SK-MEL-5 (cell line): Measurements from ENCODE around the gene GXYLT2. TPM values are rescaled to one million over a fixed set of nuclear protein-coding genes. Genes with fewer than 3 reads are reported as not detected.
"Not testable (repeated sequence)": the region's sequence is repeated elsewhere in the genome, so short reads cannot be mapped to it uniquely, and the experiment has no call there.

ENCODE experiments used
- DNase-seq: peaks from one replicate; pipeline ENCODE4 v3.0.0-alpha.2; 2016; ENCODE audit warnings: low read depth, low spot score
- in situ Hi-C: cut with HindIII; loops from 2 replicates; pipeline ENCODE4 v1.10.0; 2016; ENCODE audit warnings: low sequenced_read_pairs, high pct_unique_total_duplicates, low pct_unique_long_range_greater_than_20kb
- total RNA-seq: library from RNA; depleted of rRNA; stranded (reverse); fragments of >200 nt; shearing (Covaris generic); gene quantifications from 2 replicates; pipeline ENCODE4 v1.2.3, GENCODE V29; 2014

The GXYLT2 gene
- total RNA-seq, 1 experiment from 2014 or later: 27.2 TPM

DNA sequence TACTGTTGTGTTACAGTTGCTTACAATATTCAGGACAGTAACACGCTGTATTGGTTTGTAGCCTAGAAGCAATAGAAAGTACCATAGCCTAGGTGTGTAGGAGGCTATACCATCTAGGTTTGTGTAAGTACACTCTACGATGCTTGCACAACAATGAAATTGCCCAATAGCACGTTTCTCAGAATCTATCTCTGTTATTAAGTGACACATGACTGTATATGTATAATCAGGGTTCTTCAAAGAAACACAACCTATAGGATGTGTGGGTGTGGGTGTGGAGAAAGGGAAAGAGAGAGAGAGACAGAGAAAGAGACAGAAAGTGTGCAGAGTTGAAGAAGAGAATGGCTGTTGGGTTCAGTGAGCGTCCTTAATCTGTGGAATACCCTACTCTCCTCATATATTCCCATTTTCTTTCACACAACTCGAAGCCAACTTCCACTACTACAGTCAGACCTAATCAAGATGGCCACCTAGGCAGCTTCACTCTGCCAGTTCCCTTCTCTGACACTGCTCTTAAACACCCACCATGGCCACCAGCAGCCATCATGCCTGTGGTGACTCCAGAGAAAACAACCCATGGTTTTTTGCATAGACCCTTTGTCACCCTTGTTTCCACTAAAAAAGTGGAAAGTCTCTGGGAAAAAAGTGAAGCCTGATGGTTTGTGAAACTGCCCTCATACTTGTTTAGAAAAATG is 103.0 kb downstream of the GXYLT2 start:
- in situ Hi-C loops: no loop called here
- DNase-seq: no peak

DNA sequence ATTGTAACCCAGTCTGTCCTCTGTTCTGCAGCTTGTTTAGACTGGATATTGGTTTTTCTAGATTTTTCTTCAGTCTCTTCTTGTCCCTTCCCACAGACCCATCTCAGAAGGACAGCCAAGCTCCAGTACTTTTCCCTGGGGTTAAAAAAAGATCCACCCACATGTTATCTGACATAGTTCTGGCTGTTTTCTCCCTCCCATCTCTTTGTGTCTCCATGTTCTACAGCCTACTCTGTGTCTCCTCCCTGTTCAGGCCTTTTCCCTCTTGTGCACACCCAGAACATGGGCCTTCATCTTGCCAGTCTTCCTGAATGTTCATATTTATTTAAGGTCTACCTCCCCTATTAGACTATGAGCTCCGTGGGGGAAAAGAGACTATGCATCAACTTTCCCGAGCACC is 103.7 kb downstream of the GXYLT2 start:
- DNase-seq: no peak
- in situ Hi-C loops: no loop called here

DNA sequence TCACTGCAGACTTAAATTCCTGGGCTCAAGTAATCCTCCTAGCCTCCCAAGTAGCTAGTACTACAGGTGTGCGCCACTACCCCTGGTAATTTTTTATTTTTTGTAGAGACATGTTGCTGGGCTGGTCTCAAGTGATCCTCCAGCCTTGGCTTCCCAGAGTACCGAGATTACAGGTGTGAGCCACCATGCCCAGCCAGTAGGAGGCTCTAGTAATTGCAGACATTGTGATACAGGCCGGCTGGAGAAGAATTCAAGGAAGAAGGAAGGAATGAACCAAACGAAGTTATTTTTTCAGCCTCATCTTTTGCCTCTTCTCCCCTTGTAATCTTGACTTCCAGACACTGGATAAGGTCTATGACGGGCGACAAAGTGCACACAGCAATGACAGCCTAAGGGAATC is 105.5 kb downstream of the GXYLT2 start:
- in situ Hi-C loops: no loop called here
- DNase-seq: no peak

DNA sequence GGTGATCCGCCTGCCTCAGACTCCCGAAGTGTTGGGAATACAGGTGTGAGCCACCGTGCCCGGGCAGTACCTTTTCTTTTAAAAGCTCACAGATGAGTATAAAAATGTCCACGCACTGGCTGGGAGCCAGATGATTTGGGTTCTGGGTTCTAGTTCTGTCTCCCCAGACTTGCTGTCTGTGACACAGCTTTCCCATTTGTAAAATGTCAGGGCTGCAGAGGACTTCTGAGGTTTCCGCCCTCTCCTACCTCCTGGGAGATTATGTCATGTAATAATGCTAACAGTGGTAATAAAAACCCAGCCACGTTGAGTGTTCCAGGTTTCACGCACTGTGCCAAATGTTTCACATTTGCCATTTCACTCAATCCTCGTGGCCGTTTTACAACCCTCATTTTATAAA is 107.5 kb downstream of the GXYLT2 start:
- in situ Hi-C loops: no loop called here
- no peak for DNase-seq

DNA sequence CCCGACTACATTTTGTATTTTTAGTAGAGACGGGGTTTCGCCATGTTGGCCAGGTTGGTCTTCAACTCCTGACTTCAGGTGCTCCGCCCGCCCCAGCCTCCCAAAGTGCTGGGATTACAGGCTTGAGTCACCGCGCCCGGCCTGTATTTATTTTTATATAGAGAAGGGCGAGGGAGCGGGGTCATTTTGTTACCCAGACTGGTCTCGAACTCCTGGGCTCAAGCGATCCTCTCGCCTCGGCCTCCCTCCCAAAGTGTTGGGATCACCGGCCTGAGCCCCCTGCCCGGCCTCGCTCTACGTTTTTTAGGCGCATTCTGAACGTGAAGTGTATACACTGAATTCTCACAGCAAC is 108.3 kb downstream of the GXYLT2 start:
- DNase-seq: no peak
- in situ Hi-C loops: no loop called here

DNA sequence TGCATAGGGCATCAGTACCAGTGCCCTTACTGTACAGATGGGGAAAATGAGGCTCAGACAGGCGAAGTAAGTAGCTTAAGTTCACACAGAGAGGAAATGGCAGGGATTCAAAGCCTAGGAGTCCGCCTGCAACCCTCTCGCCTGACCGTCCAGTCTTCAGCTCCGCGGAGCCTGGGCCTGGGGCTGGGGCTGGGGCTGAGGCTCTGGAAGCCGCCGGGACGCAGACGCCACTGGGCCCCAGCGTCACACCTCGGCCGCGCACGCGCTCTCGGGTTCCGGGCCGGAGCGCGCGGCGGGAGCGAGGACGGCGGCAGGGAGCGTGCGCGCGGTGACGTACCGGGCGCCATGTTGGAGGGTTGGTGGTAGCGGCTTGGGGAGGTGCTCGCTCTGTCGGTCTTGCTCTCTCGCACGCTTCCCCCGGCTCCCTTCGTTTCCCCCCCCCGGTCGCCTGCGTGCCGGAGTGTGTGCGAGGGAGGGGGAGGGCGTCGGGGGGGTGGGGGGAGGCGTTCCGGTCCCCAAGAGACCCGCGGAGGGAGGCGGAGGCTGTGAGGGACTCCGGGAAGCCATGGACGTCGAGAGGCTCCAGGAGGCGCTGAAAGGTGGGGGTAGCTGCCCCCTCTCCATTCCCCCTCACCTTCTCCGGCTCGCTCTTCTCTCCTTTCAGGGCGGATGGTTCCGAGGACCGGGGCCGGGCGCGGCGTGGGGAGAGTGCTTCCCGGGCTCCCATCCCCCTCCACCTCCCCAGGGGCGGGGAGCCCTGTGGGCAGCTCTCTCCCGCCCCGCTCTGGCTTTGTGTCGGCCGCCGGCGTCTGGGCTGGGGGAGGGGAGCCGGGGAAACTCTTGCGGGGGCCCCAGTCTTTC is 108.9 kb downstream of the GXYLT2 start, which contains the start of gene PPP4R2:
PPP4R2 (plus strand) TSS at position 339 of the 861 bp plus-strand sequence; CDS start at position 566, 227 bp downstream.
- in situ Hi-C loops: no loop called here
- DNase-seq: peak; percentile 91

DNA sequence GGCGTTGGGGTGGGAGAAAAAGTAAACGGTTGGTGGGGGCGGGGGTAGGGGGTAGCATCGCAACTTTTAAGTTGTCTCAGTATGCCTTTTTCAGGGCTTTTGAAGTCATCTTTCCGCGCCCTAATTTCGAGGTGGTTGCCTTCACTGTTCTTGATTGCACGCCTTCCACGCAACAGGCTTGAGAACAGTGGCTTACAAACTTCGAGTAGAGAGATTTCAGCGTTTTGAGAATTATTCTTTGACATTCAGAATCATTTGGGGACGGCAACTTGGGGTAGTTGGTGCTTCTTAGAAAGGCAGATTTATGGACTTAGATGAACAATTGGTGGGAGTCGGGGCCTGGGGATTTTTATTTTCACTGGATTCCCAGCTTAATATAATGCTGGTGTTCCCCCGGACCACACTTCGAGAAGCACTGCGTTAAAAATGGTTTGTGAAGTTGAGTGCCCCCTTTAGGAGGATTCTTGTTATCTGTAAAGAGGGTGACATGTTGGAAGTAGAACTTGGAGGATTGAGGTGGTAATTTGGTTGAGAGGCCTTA is 109.6 kb downstream of the GXYLT2 start:
- in situ Hi-C loops: no loop called here

DNA sequence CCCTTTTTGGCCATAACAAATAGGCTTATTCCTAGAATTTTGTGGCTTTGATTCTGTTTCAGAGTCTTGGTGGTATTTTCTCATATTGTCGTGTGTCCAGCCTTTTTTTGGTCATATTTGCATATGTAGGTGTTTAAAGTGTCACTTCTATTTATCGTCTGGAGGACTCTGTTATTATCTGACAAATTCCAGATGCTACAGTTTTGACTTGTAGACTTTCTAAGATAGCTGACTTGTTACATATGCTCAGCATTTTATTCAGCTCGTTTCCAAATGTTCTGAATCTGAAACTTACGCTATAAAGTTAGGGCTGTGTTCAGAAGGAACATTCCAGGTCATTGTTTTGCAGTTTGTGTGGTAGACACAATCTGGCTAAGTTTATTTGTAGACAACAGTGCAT is 110.6 kb downstream of the GXYLT2 start:
- in situ Hi-C loops: no loop called here
- DNase-seq: no peak

More for the DNA sequence above, 109.6 kb downstream of the GXYLT2 start:
- DNase-seq: peak; percentile 82

DNA sequence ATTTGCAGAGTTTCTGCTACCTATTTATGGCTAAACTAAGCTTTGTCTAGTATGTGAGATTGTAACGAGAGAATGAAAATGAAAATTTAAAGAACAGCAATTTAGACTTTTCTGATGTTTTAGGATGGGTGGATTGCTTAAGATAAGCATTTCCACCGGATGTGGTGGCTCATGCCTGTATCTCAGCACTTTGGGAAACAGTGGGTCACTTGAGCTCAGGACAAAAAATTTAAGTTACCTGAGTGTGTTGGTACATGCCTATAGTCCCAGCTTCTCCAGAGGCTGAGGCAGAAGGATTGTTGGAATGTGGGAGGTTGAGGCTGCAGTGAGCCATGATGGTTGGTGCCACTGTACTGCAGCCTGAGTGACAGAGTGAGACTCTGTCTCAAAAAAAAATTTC is 112.1 kb downstream of the GXYLT2 start:
- no peak for DNase-seq
- in situ Hi-C loops: no loop called here

DNA sequence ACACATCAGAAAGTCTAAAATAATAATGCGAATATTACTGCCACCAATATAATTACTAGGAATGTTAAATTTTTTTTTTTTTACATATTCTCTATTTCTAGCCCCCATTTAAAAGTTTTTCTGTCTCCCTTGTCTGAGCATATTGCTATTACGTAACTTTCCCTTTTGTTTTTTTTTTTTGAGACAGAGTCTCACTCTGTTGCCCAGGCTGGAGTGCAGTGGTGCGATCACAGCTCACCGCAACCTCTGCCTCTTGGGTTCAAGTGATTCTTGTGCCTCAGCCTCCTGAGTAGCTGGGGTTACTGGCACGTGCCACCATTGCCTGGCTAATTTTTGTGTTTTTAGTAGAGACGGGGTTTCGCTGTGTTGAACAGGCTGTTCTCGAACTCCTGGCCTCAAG is 115.2 kb downstream of the GXYLT2 start:
- DNase-seq, in situ Hi-C loops: not testable (repeated sequence)

DNA sequence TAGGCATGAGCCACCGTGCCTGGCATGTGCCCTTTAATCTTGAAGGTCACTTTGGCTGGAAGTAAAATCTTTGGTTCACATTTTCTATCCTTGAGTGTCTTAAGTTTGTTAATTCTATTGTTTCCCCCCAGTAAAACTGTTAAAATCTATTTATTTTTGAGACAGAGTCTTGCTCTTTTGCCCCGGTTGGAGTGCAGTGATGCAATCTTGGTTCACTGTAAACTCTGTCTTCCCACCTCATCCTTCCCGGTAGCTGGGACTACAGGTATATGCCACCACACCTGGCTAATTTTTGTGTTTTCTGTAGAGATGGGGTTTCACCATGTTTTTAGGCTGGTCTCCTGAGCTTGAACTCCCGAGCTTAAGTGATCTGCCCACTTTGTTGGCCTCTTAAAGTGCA is 116.5 kb downstream of the GXYLT2 start:
- in situ Hi-C loops: no loop called here
- no peak for DNase-seq

DNA sequence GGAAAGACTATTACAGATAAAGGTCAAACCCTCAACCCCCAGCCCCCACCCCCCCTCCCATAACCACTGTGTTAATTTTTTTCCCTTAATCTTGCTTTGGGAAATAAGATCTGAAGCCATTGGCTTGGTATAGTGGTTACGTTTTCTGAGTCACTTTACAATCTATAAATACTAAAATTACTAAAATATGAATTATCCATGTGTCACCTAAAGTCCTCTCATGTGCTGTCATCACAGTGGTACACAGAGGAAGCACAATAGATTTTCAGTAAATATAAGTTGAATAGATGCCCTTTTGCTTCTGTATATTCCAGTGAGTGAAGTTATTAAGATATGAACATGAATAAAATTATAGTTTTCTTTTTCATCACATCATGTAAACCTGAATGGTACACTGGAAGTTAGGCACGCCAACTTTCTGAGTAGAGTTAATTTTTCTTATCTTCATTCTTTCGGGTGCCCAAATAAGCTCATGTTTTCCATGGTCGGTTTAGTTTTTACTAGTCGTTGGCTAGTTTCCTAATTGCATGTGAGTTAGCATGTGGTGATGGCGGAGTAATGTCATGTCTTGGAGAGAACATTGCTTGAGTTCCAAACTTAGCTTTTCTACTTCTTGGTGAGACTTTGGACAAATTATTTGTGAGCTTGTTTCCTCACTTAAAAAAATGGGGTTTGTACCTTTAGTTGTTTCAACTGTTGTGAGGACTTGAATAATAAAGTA is 120.3 kb downstream of the GXYLT2 start:
- in situ Hi-C loops: no loop called here
- no peak for DNase-seq

DNA sequence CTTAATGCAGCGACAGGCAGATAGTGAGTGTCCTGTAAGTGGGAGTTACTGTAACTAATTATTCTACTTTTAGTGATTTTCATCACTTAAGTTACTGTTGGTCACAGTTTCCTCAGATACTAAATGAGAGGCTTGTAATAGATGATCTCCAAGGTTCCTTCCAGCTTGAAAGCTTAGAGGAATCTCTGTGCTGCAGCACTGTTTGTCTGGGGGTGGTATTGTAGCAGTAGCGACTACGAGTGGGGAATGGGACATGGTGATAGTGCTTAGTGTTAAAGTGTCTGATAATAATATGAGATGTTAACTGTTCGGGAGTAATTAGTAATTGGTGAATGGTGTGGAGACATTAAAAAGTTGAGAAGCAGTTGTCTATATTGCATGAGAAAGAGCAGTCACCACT is 121.2 kb downstream of the GXYLT2 start:
- in situ Hi-C loops: no loop called here
- no peak for DNase-seq

DNA sequence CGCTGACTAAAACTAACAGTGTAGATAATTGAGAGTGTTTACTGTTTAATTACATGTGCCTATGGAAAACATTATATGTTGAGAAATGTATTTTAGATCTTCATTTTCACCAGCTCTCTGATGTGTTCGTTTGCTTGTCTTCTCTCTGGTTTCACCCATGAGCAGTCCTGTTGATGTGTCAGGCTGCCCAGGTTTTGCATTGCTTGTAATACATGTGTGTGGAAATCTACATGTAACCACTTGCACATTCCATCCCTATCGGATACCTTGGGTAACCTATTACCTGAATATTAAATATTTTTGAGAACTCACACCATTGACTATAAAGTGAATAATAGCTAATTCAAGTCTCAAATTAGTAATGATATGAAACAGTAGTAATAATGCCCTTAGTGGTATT is 121.9 kb downstream of the GXYLT2 start:
- in situ Hi-C loops: no loop called here
- DNase-seq: no peak

DNA sequence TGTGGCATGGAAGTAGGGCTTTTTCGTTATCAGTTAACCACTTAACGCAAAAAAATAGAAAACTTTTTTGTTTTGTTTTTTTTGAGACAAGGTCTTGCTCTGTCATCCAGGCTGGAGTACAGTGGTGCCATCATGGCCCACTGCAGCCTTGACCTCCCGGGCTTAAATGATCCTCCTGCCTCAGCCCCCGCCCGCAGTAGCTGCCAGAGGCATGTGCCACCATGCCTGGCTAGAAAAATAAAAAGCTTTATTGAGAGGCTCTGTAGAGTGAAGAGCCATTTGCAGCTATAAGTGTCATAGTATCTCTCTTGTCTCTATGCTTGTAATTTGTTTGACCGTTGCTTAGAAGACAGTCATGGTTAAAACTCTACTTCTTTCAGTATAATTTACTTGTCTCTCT is 122.3 kb downstream of the GXYLT2 start:
- DNase-seq: no peak
- in situ Hi-C loops: no loop called here

DNA sequence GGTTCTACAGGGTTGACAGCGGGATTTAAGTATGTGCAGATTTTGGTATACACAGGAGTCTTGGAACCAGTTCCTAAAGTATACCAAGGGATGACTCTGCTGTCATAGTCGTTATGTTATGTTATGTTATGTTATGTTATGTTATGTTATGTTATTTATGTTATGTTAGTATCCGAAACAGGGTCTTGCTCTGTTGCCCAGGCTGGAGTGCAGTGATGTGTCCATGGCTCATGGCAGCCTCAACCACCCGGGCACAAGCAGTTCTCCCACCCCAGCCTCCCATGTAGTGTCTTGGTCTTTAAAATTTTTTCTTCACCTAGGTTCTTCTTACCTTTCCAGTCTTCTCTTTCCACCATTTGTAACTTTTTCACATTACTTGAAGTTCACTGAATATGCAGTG is 130.5 kb downstream of the GXYLT2 start:
- in situ Hi-C loops: no loop called here
- no peak for DNase-seq

DNA sequence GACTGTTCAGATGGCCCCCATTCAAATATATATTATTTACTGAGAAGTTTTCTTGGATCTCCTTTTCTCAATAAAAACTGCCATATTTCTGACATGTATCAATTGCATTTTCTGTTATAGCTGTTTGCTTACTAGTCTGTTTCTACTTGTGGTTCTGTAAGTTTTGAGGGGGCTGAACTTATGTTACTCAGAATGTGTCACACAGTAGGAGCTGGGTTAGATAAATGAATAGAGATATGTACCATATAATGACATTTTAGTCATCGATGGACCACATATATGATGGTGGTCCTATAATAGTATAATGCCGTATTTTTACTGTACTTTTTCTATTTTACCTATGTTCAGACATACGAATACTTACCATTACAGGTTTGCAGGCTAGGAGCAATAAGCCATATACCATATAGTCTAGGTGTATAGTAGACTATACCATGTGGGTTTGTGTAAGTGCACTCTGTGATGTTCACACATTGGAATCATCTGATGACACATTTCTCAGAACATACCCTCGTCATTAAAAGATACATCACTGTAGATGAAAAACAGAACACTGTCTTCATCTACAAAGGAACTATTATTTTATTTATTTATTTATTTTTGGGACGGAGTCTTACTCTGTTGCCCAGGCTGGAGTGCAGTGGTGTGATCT is 131.1 kb downstream of the GXYLT2 start:
- in situ Hi-C loops: no loop called here
- DNase-seq: no peak
